CD1c-positive myeloid dendritic cell (primary cell): Measurements from ENCODE around the gene IL23A.

Experiments used
- DNase-seq: peaks from one replicate; pipeline ENCODE4 v3.0.0-alpha.2; 2016; ENCODE audit errors: extremely low spot score

IL23A gene

GRCh38 chr12:56361487-56362129 is 22.9 kb downstream of the IL23A start:
- DNase-seq = no peak

GRCh38 chr12:56362130-56363059 is 23.7 kb downstream of the IL23A start, which contains the start of gene APOF:
Gene APOF (minus strand): TSS chr12:56362857. CDS start chr12:56362745, 112 bp downstream.
- DNase-seq = no peak

GRCh38 chr12:56366948-56367347 is 28.3 kb downstream of the IL23A start:
- DNase-seq = no peak

- DNase-seq = no peak
Measured at GRCh38 chr12:56373515-56373914, 34.8 kb downstream of the IL23A start.

GRCh38 chr12:56374726-56375597 is 36.3 kb downstream of the IL23A start:
- DNase-seq = no peak

GRCh38 chr12:56375598-56376434 is 37.1 kb downstream of the IL23A start:
- peak; percentile 11 for DNase-seq

GRCh38 chr12:56377310-56377988 is 38.8 kb downstream of the IL23A start:
- peak; percentile 40 for DNase-seq

- no peak for DNase-seq
Measured at GRCh38 chr12:56377989-56378316, 39.3 kb downstream of the IL23A start.

GRCh38 chr12:56382611-56383010 is 43.9 kb downstream of the IL23A start:
- DNase-seq = no peak

- no peak for DNase-seq
Measured at GRCh38 chr12:56385873-56386272, 47.2 kb downstream of the IL23A start.

GRCh38 chr12:56387152-56387736 is 48.6 kb downstream of the IL23A start:
- no peak for DNase-seq

GRCh38 chr12:56389412-56389811 is 50.7 kb downstream of the IL23A start:
- no peak for DNase-seq
